Cardiac ventricle fibroblast (primary cell): ENCODE data around the gene EMD. TPM values are rescaled to one million over a fixed set of nuclear protein-coding genes. Genes with fewer than 3 reads are reported as not detected.

ENCODE experiments used
- total RNA-seq: library from RNA; depleted of rRNA; stranded (reverse); fragments of >200 nt; gene quantifications from 2 replicates; pipeline ENCODE4 v1.2.3, GENCODE V29; 2015

The EMD gene
- total RNA-seq: 34.4 and 50.2 TPM in 2 replicates

GRCh38 chrX:154378799-154379568, at the start of gene EMD:
TSS of gene EMD (plus strand) at chrX:154379295. CDS start at chrX:154379485, 190 bp downstream.

GRCh38 chrX:154374313-154375155, 4.6 kb upstream of the EMD start, which contains the start of gene FLNA:
TSS of gene FLNA (minus strand) at chrX:154374634. CDS start at chrX:154371245, 3,389 bp downstream.

GRCh38 chrX:154397888-154398667, 19.0 kb downstream of the EMD start, which contains the start of gene RPL10:
TSS of gene RPL10 (plus strand) at chrX:154398377. CDS start at chrX:154398520, 143 bp downstream.

GRCh38 chrX:154409222-154409871, 30.3 kb downstream of the EMD start, which contains the start of gene DNASE1L1:
TSS of gene DNASE1L1 (minus strand) at chrX:154409254. CDS start at chrX:154405568, 3,686 bp downstream.

GRCh38 chrX:154428176-154429171, 49.4 kb downstream of the EMD start, which contains the start of gene ATP6AP1:
TSS of gene ATP6AP1 (plus strand) at chrX:154428677. CDS start at chrX:154428693, 16 bp downstream.

Other genes starting within 250 kb of the EMD start
- gene OPN1LW, start 235.1 kb upstream of the EMD start, total RNA-seq: not detected in 2 replicates
- gene OPN1MW, start 196.7 kb upstream of the EMD start, total RNA-seq: not detected in 2 replicates
- gene OPN1MW2, start 159.5 kb upstream of the EMD start, total RNA-seq: not detected in 2 replicates
- not detected in 2 replicates for gene OPN1MW3, start 121.7 kb upstream of the EMD start, total RNA-seq
- gene TEX28, start 84.2 kb upstream of the EMD start, total RNA-seq: not detected in 2 replicates
- not detected in 2 replicates for gene TKTL1, start 83.5 kb upstream of the EMD start, total RNA-seq
- gene FLNA, start 4.7 kb upstream of the EMD start, total RNA-seq: 881 and 1,006 TPM in 2 replicates
- gene RPL10, start 19.1 kb downstream of the EMD start, total RNA-seq: 7,807 and 8,845 TPM in 2 replicates
- 26.5 and 27.6 TPM in 2 replicates for gene DNASE1L1, start 30.0 kb downstream of the EMD start, total RNA-seq
- 12.3 and 16.3 TPM in 2 replicates for gene TAFAZZIN, start 32.2 kb downstream of the EMD start, total RNA-seq
- gene ATP6AP1, start 49.4 kb downstream of the EMD start, total RNA-seq: 45.9 and 54.3 TPM in 2 replicates
- 59.0 and 65.1 TPM in 2 replicates for gene GDI1, start 57.9 kb downstream of the EMD start, total RNA-seq
- 42.4 and 49.1 TPM in 2 replicates for gene FAM50A, start 64.8 kb downstream of the EMD start, total RNA-seq
- 13.2 and 20.2 TPM in 2 replicates for gene PLXNA3, start 79.0 kb downstream of the EMD start, total RNA-seq
- 37.9 TPM in 2 replicates for gene LAGE3, start 100.0 kb downstream of the EMD start, total RNA-seq
- 20.4 and 25.5 TPM in 2 replicates for gene UBL4A, start 107.3 kb downstream of the EMD start, total RNA-seq
- 36.1 and 45.9 TPM in 2 replicates for gene SLC10A3, start 111.3 kb downstream of the EMD start, total RNA-seq
- 31.1 and 42.8 TPM in 2 replicates for gene FAM3A, start 136.9 kb downstream of the EMD start, total RNA-seq
- gene G6PD, start 167.6 kb downstream of the EMD start, total RNA-seq: 298 and 337 TPM in 2 replicates
- gene IKBKG, start 168.3 kb downstream of the EMD start, total RNA-seq: 12.6 and 16.6 TPM in 2 replicates
- not detected in 2 replicates for gene CTAG1A, start 205.8 kb downstream of the EMD start, total RNA-seq
- not detected in 2 replicates for gene CTAG1B, start 240.0 kb downstream of the EMD start, total RNA-seq